ENCODE results near the gene GTF3C2. TPM values are rescaled to one million over a fixed set of nuclear protein-coding genes. Genes with fewer than 3 reads are reported as not detected.

GTF3C2 gene
- total and polyA plus RNA-seq, 2 of the 13 experiments (the other 11 are each of a cell fraction or from before 2014, with no cell fraction given), result 77.5 to 130 TPM

- TF ChIP-seq, protein P1, sequence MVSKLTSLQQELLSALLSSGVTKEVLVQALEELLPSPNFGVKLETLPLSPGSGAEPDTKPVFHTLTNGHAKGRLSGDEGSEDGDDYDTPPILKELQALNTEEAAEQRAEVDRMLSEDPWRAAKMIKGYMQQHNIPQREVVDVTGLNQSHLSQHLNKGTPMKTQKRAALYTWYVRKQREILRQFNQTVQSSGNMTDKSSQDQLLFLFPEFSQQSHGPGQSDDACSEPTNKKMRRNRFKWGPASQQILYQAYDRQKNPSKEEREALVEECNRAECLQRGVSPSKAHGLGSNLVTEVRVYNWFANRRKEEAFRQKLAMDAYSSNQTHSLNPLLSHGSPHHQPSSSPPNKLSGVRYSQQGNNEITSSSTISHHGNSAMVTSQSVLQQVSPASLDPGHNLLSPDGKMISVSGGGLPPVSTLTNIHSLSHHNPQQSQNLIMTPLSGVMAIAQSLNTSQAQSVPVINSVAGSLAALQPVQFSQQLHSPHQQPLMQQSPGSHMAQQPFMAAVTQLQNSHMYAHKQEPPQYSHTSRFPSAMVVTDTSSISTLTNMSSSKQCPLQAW (CRISPR knock-in tag; IDR thresholded peaks at IDR 0.05), result peak; percentile 45; the same call in 1 of the 2 replicates
- TF ChIP-seq THAP11 (CRISPR knock-in tag; IDR thresholded peaks at IDR 0.05) (peak; percentile 33; the same call in 1 of the 2 replicates), PCBP2 (optimal IDR thresholded peaks at IDR 0.05; ENCODE audit: low read depth, low read length, poor library complexity, severe bottlenecking) (no peak), ZNF136 (CRISPR knock-in tag; IDR thresholded peaks at IDR 0.05; ENCODE audit: low read depth) (0 out of 2 replicates have a peak, but pooled peaks have one; percentile 49), THAP7 (CRISPR knock-in tag; IDR thresholded peaks at IDR 0.05) (peak; percentile 50; the same call in 1 of the 2 replicates), ZNF670 (CRISPR knock-in tag; IDR thresholded peaks at IDR 0.05; ENCODE audit: borderline replicate concordance) (no peak), NRL (CRISPR knock-in tag; IDR thresholded peaks at IDR 0.05; ENCODE audit: borderline replicate concordance) (no peak), KAT8 (CRISPR knock-in tag; IDR thresholded peaks at IDR 0.05) (no peak), GATAD1 (CRISPR knock-in tag; IDR thresholded peaks at IDR 0.05) (no peak), CC2D1A (CRISPR knock-in tag; IDR thresholded peaks at IDR 0.05) (no peak), STAG1 (CRISPR knock-in tag; IDR thresholded peaks at IDR 0.05) (peak; percentile 70)
- TF ChIP-seq, protein P2, sequence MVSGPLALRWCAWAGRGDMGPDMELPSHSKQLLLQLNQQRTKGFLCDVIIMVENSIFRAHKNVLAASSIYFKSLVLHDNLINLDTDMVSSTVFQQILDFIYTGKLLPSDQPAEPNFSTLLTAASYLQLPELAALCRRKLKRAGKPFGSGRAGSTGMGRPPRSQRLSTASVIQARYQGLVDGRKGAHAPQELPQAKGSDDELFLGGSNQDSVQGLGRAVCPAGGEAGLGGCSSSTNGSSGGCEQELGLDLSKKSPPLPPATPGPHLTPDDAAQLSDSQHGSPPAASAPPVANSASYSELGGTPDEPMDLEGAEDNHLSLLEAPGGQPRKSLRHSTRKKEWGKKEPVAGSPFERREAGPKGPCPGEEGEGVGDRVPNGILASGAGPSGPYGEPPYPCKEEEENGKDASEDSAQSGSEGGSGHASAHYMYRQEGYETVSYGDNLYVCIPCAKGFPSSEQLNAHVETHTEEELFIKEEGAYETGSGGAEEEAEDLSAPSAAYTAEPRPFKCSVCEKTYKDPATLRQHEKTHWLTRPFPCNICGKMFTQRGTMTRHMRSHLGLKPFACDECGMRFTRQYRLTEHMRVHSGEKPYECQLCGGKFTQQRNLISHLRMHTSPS (CRISPR knock-in tag; IDR thresholded peaks at IDR 0.05; ENCODE audit: low read depth), result peak; percentile 21; the same call in 1 of the 2 replicates
Observed at GRCh38 chr2:27291865-27292264, 64.7 kb downstream of the GTF3C2 start (continued).
